ENCODE results near the gene PRKCSH. TPM values are rescaled to one million over a fixed set of nuclear protein-coding genes. Genes with fewer than 3 reads are reported as not detected.
A peak's percentile ranks its signal among the peaks of the same experiment; 100 is the strongest.

Gene PRKCSH
- total RNA-seq, 1 experiment from 2014 or later = 257 TPM

DNA sequence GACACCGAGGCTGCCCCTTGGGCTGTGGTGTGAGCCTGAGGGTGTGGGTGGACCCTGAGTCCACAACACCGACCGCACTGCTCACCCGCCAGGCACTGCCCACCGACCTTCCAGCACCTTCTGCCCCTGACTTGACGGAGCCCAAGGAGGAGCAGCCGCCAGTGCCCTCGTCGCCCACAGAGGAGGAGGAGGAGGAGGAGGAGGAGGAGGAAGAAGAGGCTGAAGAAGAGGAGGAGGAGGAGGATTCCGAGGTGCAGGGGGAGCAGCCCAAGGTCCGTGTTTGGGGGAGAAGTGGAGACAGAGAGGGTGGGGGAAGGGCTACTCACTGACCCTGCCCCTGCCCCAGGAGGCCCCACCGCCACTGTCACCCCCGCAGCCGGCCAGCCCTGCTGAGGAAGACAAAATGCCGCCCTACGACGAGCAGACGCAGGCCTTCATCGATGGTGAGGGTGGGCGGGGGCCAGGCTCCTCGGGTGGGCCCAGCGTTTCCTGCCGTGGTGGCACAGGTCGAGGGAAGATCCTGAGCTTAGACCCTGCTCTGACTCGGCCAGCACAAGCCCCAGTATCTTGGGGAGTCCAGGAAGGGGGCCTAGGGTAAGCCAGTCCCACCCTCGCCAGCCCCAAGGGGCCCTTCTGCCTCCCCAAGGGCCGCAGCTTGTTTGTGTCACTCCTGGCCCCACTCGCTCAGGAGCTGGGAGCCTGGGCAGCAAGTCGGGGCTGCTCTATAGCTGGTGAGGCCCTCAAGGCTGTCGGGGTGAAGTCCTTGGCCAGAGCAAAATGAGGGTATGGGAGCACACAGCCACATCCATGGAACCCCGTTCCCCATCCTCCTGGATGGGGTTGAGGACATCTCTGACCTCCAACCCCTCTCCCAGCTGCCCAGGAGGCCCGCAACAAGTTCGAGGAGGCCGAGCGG, 12.2 kb downstream of the PRKCSH start:
- TF ChIP-seq, protein P1, sequence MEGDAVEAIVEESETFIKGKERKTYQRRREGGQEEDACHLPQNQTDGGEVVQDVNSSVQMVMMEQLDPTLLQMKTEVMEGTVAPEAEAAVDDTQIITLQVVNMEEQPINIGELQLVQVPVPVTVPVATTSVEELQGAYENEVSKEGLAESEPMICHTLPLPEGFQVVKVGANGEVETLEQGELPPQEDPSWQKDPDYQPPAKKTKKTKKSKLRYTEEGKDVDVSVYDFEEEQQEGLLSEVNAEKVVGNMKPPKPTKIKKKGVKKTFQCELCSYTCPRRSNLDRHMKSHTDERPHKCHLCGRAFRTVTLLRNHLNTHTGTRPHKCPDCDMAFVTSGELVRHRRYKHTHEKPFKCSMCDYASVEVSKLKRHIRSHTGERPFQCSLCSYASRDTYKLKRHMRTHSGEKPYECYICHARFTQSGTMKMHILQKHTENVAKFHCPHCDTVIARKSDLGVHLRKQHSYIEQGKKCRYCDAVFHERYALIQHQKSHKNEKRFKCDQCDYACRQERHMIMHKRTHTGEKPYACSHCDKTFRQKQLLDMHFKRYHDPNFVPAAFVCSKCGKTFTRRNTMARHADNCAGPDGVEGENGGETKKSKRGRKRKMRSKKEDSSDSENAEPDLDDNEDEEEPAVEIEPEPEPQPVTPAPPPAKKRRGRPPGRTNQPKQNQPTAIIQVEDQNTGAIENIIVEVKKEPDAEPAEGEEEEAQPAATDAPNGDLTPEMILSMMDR (IDR thresholded peaks at IDR 0.05; ENCODE audit: unreplicated experiment) = no peak
- H3K27ac Mint-ChIP-seq (ENCODE audit: low read depth, unreplicated experiment) = no peak overlapping the region
- DNase-seq (ENCODE audit: unreplicated experiment) = no peak
- BruUV-seq (replicated peaks) = no TSS peak
- H3K4me1 Mint-ChIP-seq (ENCODE audit: insufficient read depth, unreplicated experiment) = no peaks in the 10 kb centered on the region
- ChIA-PET POLR2A (interaction anchor here (0.7 kb wide), 1 partner anchor 304 kb away, joined by 3 read pairs; no protein-coding TSS in a partner anchor), CTCF (interaction anchor here (0.6 kb wide), 1 partner anchor 11 kb away, joined by 5 read pairs; no protein-coding TSS in a partner anchor)
- H3K36me3 Mint-ChIP-seq (ENCODE audit: insufficient read depth, unreplicated experiment) = peaks cover 21% of the 10 kb centered on the region
- H3K4me3 Mint-ChIP-seq (ENCODE audit: unreplicated experiment) = no peak overlapping the region
- H3K27me3 Mint-ChIP-seq (ENCODE audit: insufficient read depth, unreplicated experiment) = no peaks in the 10 kb centered on the region
- intact Hi-C loops (cut with micrococcal nuclease) = loop anchor here (10.0 kb wide), 1 partner anchor 313 kb away; no protein-coding TSS in a partner anchor
- H3K9me3 Mint-ChIP-seq (ENCODE audit: unreplicated experiment) = no peaks in the 10 kb centered on the region

DNA sequence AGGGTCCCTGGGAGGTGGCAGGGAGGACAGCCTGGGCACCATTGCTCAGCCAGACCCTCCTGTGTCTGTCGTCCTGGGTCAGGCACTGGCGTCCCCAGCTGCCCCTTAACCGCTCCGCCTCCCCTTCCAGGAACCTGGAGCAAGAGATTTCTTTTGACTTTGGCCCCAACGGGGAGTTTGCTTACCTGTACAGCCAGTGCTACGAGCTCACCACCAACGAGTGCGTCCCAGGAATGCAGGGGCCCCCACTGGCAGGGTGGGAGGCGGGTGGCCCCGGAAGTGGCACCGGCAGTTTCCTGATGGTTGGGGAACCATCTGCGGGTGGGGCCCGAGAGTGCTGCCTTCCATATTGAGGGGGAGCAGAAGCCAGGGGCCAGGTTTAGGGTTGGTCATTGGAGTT, 13.0 kb downstream of the PRKCSH start:
- POLR2A ChIA-PET = interaction anchor here (0.5 to 0.7 kb wide), 2 partner anchors 43 to 305 kb away, joined by 3 read pairs; no protein-coding TSS in a partner anchor
- H3K4me3 Mint-ChIP-seq (ENCODE audit: unreplicated experiment) = no peak overlapping the region
- DNase-seq (ENCODE audit: unreplicated experiment) = no peak
- H3K36me3 Mint-ChIP-seq (ENCODE audit: insufficient read depth, unreplicated experiment) = peaks cover 14% of the 10 kb centered on the region
- no peak overlapping the region for H3K27ac Mint-ChIP-seq (ENCODE audit: low read depth, unreplicated experiment)
- TF ChIP-seq, protein P1 (IDR thresholded peaks at IDR 0.05; ENCODE audit: unreplicated experiment) = no peak
- no TSS peak for BruUV-seq (replicated peaks)
- intact Hi-C loops (cut with micrococcal nuclease) = loop anchor here (10.0 kb wide), 1 partner anchor 314 kb away; no protein-coding TSS in a partner anchor
- CTCF ChIA-PET = interaction anchor here (0.6 kb wide), 1 partner anchor 12 kb away, joined by 5 read pairs; no protein-coding TSS in a partner anchor
- H3K27me3 Mint-ChIP-seq (ENCODE audit: insufficient read depth, unreplicated experiment) = no peaks in the 10 kb centered on the region
- H3K9me3 Mint-ChIP-seq (ENCODE audit: unreplicated experiment) = no peaks in the 10 kb centered on the region
- H3K4me1 Mint-ChIP-seq (ENCODE audit: insufficient read depth, unreplicated experiment) = no peaks in the 10 kb centered on the region

DNA sequence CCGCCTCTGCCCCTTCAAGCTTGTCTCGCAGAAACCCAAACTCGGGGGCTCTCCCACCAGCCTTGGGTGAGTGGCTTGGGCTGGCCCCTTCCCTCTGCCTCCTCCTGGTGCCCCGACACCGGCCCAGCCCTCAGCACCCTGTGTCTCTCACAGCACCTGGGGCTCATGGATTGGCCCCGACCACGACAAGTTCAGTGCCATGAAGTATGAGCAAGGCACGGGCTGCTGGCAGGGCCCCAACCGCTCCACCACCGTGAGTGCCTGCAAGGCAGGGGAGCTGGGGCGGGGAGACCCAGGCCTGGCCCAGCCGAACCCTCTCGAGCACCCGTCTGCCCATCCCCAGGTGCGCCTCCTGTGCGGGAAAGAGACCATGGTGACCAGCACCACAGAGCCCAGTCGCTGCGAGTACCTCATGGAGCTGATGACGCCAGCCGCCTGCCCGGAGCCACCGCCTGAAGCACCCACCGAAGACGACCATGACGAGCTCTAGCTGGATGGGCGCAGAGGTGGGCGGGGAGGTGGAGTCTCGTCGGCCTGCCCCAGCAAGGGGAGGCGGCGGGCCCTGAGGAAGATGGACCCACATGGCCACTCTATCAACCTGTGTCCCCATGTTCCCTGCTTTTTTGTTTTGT, 13.6 kb downstream of the PRKCSH start:
- Mint-ChIP-seq H3K27me3 (ENCODE audit: insufficient read depth, unreplicated experiment) (no peaks in the 10 kb centered on the region), H3K4me3 (ENCODE audit: unreplicated experiment) (no peak overlapping the region), H3K4me1 (ENCODE audit: insufficient read depth, unreplicated experiment) (no peaks in the 10 kb centered on the region), H3K27ac (ENCODE audit: low read depth, unreplicated experiment) (no peak overlapping the region), H3K36me3 (ENCODE audit: insufficient read depth, unreplicated experiment) (peaks cover 9% of the 10 kb centered on the region), H3K9me3 (ENCODE audit: unreplicated experiment) (no peaks in the 10 kb centered on the region)
- BruUV-seq (replicated peaks) = TSS peak; percentile 39
- CTCF ChIA-PET = no interaction called here
- intact Hi-C loops (cut with micrococcal nuclease) = loop anchor here (10.0 kb wide), 1 partner anchor 314 kb away; no protein-coding TSS in a partner anchor
- no peak for DNase-seq (ENCODE audit: unreplicated experiment)
- POLR2A ChIA-PET = no interaction called here
- TF ChIP-seq, protein P1 (IDR thresholded peaks at IDR 0.05; ENCODE audit: unreplicated experiment) = no peak

Measured in MCF 10A (cell line).